ENCODE measurements around the gene RNF215. TPM values are rescaled to one million over a fixed set of nuclear protein-coding genes. Genes with fewer than 3 reads are reported as not detected.

The RNF215 gene
- total RNA-seq, 2 experiments from 2014 or later = 4.6 to 4.9 TPM

- Mint-ChIP-seq H3K27me3 (no peaks in the 10 kb centered on the region), H3K9me3 (no peaks in the 10 kb centered on the region), H3K27ac (peak within 1 kb of the TSS; percentile 98), H3K4me1 (ENCODE audit: low read depth) (peaks cover 55% of the 10 kb centered on the region), H3K36me3 (ENCODE audit: low read depth) (peaks cover 48% of the 10 kb centered on the region), H3K4me3 (peak within 1 kb of the TSS; percentile 99)
- CTCF ChIA-PET = interaction anchor here (0.6 to 6.1 kb wide), 14 partner anchors 8 to 921 kb away, joined by 3 to 63 read pairs (median 4); partner anchors contain the start of genes RNF215 and SEC14L2
- ATAC-seq (ENCODE audit: poor library complexity) = no peak
- Histone ChIP-seq H3K27ac (ENCODE audit: low read depth in 1 of 2, low read length in 2 of 2) (peak within 1 kb of the TSS; percentile 70 to 86), H3K27me3 (ENCODE audit: control insufficient read depth in 1 of 2, insufficient read depth in 2 of 2, low read length in 2 of 2) (no peaks in the 10 kb centered on the region), H3K4me3 (ENCODE audit: low read length) (peak within 1 kb of the TSS; percentile 74), H3K4me1 (ENCODE audit: insufficient read depth, low read length) (peaks cover 53% of the 10 kb centered on the region), H3K9me3 (ENCODE audit: control insufficient read depth in 1 of 2, insufficient read depth in 1 of 2, low read length in 2 of 2) (no peaks in the 10 kb centered on the region), H3K36me3 (ENCODE audit: insufficient read depth, low read length) (peaks cover 14% of the 10 kb centered on the region)
- no peak for TF ChIP-seq CTCF (IDR thresholded peaks at IDR 0.05)
- peak in 11 of 14 experiments; percentile 16 to 82 (median 51) for DNase-seq
- intact Hi-C loops (cut with DNase I, micrococcal nuclease) = loop anchor here (1.0 to 10.0 kb wide), 11 partner anchors 9 to 1159 kb away; partner anchors contain the start of genes ASCC2 (in 1 of the 2), CASTOR1 (in 1 of the 2), RHBDD3 (in 1 of the 2) and SEC14L2 (in 1 of the 2)
- POLR2A ChIA-PET = interaction anchor here (1.2 to 6.0 kb wide), 5 partner anchors 9 to 137 kb away, joined by 11 to 112 read pairs (median 76); partner anchors contain the start of genes CASTOR1 and SEC14L2
These were observed 38.6 kb upstream of the RNF215 start, which contains the start of gene MTFP1 for GRCh38 chr22:30425616-30426387. Gene MTFP1 (plus strand): TSS chr22:30425768. CDS start chr22:30425880, 112 bp downstream.

- peak overlapping the region; percentile 98 for H3K27ac Mint-ChIP-seq
- ATAC-seq (ENCODE audit: poor library complexity) (no peak), DNase-seq (no peak)
- peaks cover 55% of the 10 kb centered on the region for H3K4me1 Mint-ChIP-seq (ENCODE audit: low read depth)
- Histone ChIP-seq H3K9me3 (ENCODE audit: control insufficient read depth in 1 of 2, insufficient read depth in 1 of 2, low read length in 2 of 2) (no peaks in the 10 kb centered on the region), H3K27me3 (ENCODE audit: control insufficient read depth in 1 of 2, insufficient read depth in 2 of 2, low read length in 2 of 2) (no peaks in the 10 kb centered on the region), H3K27ac (ENCODE audit: low read depth in 1 of 2, low read length in 2 of 2) (peak overlapping the region; percentile 61 to 74), H3K4me1 (ENCODE audit: insufficient read depth, low read length) (peaks cover 53% of the 10 kb centered on the region), H3K36me3 (ENCODE audit: insufficient read depth, low read length) (peaks cover 14% of the 10 kb centered on the region), H3K4me3 (ENCODE audit: low read length) (peak overlapping the region; percentile 74)
- peaks cover 54% of the 10 kb centered on the region for H3K36me3 Mint-ChIP-seq (ENCODE audit: low read depth)
- intact Hi-C loops (cut with DNase I, micrococcal nuclease) = loop anchor here (1.0 to 10.0 kb wide), 7 partner anchors 28 to 1158 kb away; partner anchors contain the start of genes ASCC2 (in 1 of the 2), CASTOR1 (in 1 of the 2), RHBDD3 (in 1 of the 2) and SEC14L2 (in 1 of the 2)
- POLR2A ChIA-PET = interaction anchor here (3.2 to 6.0 kb wide), 5 partner anchors 10 to 137 kb away, joined by 27 to 112 read pairs (median 76); partner anchors contain the start of genes CASTOR1 and SEC14L2
- no peaks in the 10 kb centered on the region for H3K27me3 Mint-ChIP-seq
- TF ChIP-seq CTCF (IDR thresholded peaks at IDR 0.05) = no peak
- CTCF ChIA-PET = interaction anchor here (1.5 to 6.1 kb wide), 6 partner anchors 11 to 137 kb away, joined by 3 to 63 read pairs (median 9); partner anchors contain the start of genes RNF215 and SEC14L2
- H3K4me3 Mint-ChIP-seq = peak overlapping the region; percentile 93
- H3K9me3 Mint-ChIP-seq = no peaks in the 10 kb centered on the region
These were observed 38.1 kb upstream of the RNF215 start for GRCh38 chr22:30425327-30425615.

- peak overlapping the region; percentile 99 for H3K4me3 Mint-ChIP-seq
- H3K36me3 Mint-ChIP-seq (ENCODE audit: low read depth) = peaks cover 58% of the 10 kb centered on the region
- H3K27ac Mint-ChIP-seq = peak overlapping the region; percentile 98
- DNase-seq (peak in 4 of 14 experiments; percentile 8 to 67 (median 32)), ATAC-seq (ENCODE audit: poor library complexity) (peak; percentile 3)
- TF ChIP-seq CTCF (IDR thresholded peaks at IDR 0.05) = no peak
- Histone ChIP-seq H3K9me3 (ENCODE audit: control insufficient read depth in 1 of 2, insufficient read depth in 1 of 2, low read length in 2 of 2) (no peaks in the 10 kb centered on the region), H3K36me3 (ENCODE audit: insufficient read depth, low read length) (peaks cover 14% of the 10 kb centered on the region), H3K27me3 (ENCODE audit: control insufficient read depth in 1 of 2, insufficient read depth in 2 of 2, low read length in 2 of 2) (no peaks in the 10 kb centered on the region), H3K4me1 (ENCODE audit: insufficient read depth, low read length) (peaks cover 53% of the 10 kb centered on the region), H3K4me3 (ENCODE audit: low read length) (peak overlapping the region; percentile 74), H3K27ac (ENCODE audit: low read depth in 1 of 2, low read length in 2 of 2) (peak overlapping the region; percentile 70 to 86)
- no peaks in the 10 kb centered on the region for H3K9me3 Mint-ChIP-seq
- POLR2A ChIA-PET = interaction anchor here (0.8 to 6.0 kb wide), 28 partner anchors 10 to 1156 kb away, joined by 3 to 112 read pairs (median 6); partner anchors contain the start of genes ASCC2, CASTOR1, CCDC157 and EWSR1
- no peaks in the 10 kb centered on the region for H3K27me3 Mint-ChIP-seq
- H3K4me1 Mint-ChIP-seq (ENCODE audit: low read depth) = peaks cover 55% of the 10 kb centered on the region
- CTCF ChIA-PET = interaction anchor here (0.9 to 6.1 kb wide), 10 partner anchors 10 to 210 kb away, joined by 3 to 63 read pairs (median 6); partner anchors contain the start of genes CASTOR1, SEC14L2 and SLC35E4
- intact Hi-C loops (cut with DNase I, micrococcal nuclease) = loop anchor here (1.0 to 10.0 kb wide), 10 partner anchors 28 to 1158 kb away; partner anchors contain the start of genes ASCC2 (in 1 of the 2), CASTOR1 (in 1 of the 2), PES1 (in 1 of the 2) and RHBDD3 (in 1 of the 2)
These were observed 37.5 kb upstream of the RNF215 start for GRCh38 chr22:30424534-30425326.

Measured in CD4-positive, alpha-beta T cell (primary cell).